Measurements from ENCODE around the gene POLG.

Gene POLG

GRCh38 chr15:89330881-89331595 is 3.6 kb downstream of the POLG start:
- peak overlapping the region in 2 of 21 experiments; percentile 8 to 66 for H3K27ac ChIP-seq
- H3K4me3 ChIP-seq, result no peak overlapping the region

GRCh38 chr15:89330119-89330518 is 4.5 kb downstream of the POLG start:
- Histone ChIP-seq H3K4me3 (no peak overlapping the region), H3K27ac (peak overlapping the region in 10 of 21 experiments; percentile 2 to 66 (median 30))

- Histone ChIP-seq H3K4me3 (no peak overlapping the region), H3K27ac (peak overlapping the region in 11 of 21 experiments; percentile 14 to 66 (median 30))
These were observed 5.1 kb downstream of the POLG start for GRCh38 chr15:89329329-89330084.

- Histone ChIP-seq H3K4me3 (no peak overlapping the region), H3K27ac (peak overlapping the region in 5 of 21 experiments; percentile 14 to 66 (median 30))
These were observed 6.0 kb downstream of the POLG start for GRCh38 chr15:89328398-89329254.

- H3K4me3 ChIP-seq, result no peak overlapping the region
- H3K27ac ChIP-seq, result no peak overlapping the region
These were observed 7.5 kb downstream of the POLG start for GRCh38 chr15:89327113-89327512.

- Histone ChIP-seq H3K4me3 (no peak overlapping the region), H3K27ac (no peak overlapping the region)
These were observed 8.3 kb downstream of the POLG start for GRCh38 chr15:89326316-89326715.

- no peak overlapping the region for H3K27ac ChIP-seq
- H3K4me3 ChIP-seq, result no peak overlapping the region
These were observed 9.4 kb downstream of the POLG start for GRCh38 chr15:89325039-89325803.

- Histone ChIP-seq H3K27ac (no peak overlapping the region), H3K4me3 (no peak overlapping the region)
These were observed 10.8 kb downstream of the POLG start for GRCh38 chr15:89323825-89324224.

GRCh38 chr15:89322822-89323221 is 11.8 kb downstream of the POLG start:
- Histone ChIP-seq H3K4me3 (no peak overlapping the region), H3K27ac (no peak overlapping the region)

GRCh38 chr15:89321521-89322410 is 12.9 kb downstream of the POLG start:
- Histone ChIP-seq H3K4me3 (no peak overlapping the region), H3K27ac (no peak overlapping the region)

GRCh38 chr15:89320200-89320599 is 14.4 kb downstream of the POLG start:
- Histone ChIP-seq H3K4me3 (no peak overlapping the region), H3K27ac (no peak overlapping the region)

GRCh38 chr15:89319678-89320077 is 14.9 kb downstream of the POLG start:
- Histone ChIP-seq H3K4me3 (no peak overlapping the region), H3K27ac (no peak overlapping the region)

- no peak overlapping the region for H3K27ac ChIP-seq
- H3K4me3 ChIP-seq, result no peak overlapping the region
These were observed 17.4 kb downstream of the POLG start for GRCh38 chr15:89317186-89317720.

- Histone ChIP-seq H3K27ac (no peak overlapping the region), H3K4me3 (no peak overlapping the region)
These were observed 18.1 kb downstream of the POLG start for GRCh38 chr15:89316504-89316903.

GRCh38 chr15:89315375-89315929 is 19.2 kb downstream of the POLG start:
- no peak overlapping the region for H3K4me3 ChIP-seq
- H3K27ac ChIP-seq, result peak overlapping the region in 1 of 21 experiments; percentile 28

- H3K4me3 ChIP-seq, result no peak overlapping the region
- H3K27ac ChIP-seq, result no peak overlapping the region
These were observed 24.6 kb downstream of the POLG start for GRCh38 chr15:89309993-89310392.

- Histone ChIP-seq H3K4me3 (no peak overlapping the region), H3K27ac (no peak overlapping the region)
These were observed 26.4 kb downstream of the POLG start for GRCh38 chr15:89308236-89308635.

GRCh38 chr15:89307791-89308190 is 26.8 kb downstream of the POLG start:
- Histone ChIP-seq H3K4me3 (no peak overlapping the region), H3K27ac (no peak overlapping the region)

Measured in skin epidermis (tissue), 12 donors.